Erythroblast (primary cell): ENCODE measurements around the gene UNC45A.
"Not testable (repeated sequence)": the region's sequence is repeated elsewhere in the genome, so short reads cannot be mapped to it uniquely, and the experiment has no call there.

Experiments used
- DNase-seq, 2 experiments: peaks; one replicate each; lab custom pipeline; 2025; lab: John Stamatoyannopoulos, UW
- GATA1 ChIP-seq: IDR thresholded peaks from 2 replicates; pipeline ENCODE4 v1.6.1; 2011; ENCODE audit warnings: low read depth, mild to moderate bottlenecking, control low read depth, low read length, moderate library complexity
- POLR2A ChIP-seq: IDR thresholded peaks from 2 replicates; pipeline ENCODE4 v1.6.1; 2011; ENCODE audit warnings: mild to moderate bottlenecking, low read length

Gene UNC45A

GRCh38 chr15:90895571-90896117 is 39.4 kb upstream of the UNC45A start:
- TF ChIP-seq POLR2A (no peak), GATA1 (no peak)
- peak; percentile 53 to 54 for DNase-seq

DNA sequence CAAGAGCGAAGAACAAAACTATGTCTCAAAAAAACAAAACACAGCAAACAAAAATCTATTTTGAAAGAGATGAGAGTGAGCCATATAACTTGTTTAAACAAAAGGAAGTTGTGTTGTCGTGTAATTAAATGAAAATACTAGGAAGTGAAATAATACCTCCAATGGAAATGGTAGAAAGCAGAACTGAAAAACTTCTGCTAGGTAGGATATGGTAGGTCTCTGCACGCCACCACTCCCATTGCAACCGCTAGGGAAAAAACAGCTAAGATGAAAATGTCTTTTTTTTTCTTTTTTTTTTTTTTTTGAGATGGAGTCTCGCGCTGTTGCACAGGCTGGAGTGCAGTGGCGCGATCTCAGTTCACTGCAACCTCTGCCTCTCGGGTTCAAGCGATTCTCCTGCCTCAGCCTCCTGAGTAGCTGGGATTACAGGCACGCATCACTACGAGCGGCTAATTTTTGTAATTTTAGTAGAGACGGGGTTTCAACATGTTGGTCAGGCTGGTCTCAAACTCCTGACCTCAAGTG is 37.9 kb upstream of the UNC45A start:
- DNase-seq: not testable (repeated sequence)

- peak; percentile 97 to 100 for DNase-seq
- no peak for TF ChIP-seq POLR2A
- peak; percentile 92 for TF ChIP-seq GATA1
Observed at GRCh38 chr15:90901175-90902039, 33.7 kb upstream of the UNC45A start.

GRCh38 chr15:90902040-90902839 is 32.8 kb upstream of the UNC45A start:
- peak; percentile 84 to 95 for DNase-seq
- no peak for TF ChIP-seq GATA1
- TF ChIP-seq POLR2A: peak; percentile 94

DNA sequence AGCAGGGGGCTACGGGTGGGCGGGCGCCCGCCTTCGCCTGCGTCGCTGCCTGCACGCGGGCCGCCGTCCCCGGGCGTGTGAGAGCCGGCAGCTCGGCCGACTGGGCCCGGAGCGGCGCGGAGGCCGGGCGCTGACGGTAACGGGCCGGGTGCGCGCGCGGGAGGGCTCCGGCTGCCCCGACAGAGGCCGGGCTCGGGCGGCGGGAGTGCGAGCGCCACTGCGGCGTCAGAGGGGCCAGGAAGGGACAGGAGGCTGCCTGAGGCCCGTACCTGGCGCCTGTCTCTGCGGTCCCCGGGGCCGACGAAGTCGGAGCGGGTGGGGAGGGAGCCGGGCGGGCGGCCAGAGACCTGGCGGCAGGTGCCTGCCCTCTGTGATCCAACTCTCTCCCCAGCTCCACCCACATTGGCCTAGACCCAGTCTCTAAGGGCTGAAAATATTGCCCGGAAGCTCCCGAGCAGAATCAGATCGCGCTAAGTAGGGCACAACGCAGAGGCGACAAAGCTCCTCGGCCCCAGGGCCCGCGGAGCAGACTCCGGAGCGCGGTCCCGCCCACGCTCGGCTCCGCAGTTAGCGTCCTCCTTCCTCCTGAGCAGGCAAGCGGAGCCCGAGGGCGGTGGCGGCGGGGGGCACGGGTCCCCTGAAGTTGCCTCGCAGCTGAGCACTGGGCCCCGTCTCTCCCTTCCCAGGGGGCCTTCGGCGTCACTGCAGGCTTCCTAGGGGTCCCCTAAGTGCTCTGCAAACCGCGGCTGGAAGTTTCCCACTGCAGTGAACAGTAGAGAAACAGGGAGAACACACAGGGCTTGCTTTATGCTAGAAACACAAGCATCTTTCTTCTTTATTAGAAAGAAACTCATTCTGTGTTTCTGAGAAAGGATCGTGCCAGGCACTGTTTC is 32.0 kb upstream of the UNC45A start, which contains the start of gene MAN2A2:
Gene MAN2A2, plus strand, starts transcription at position 463 of the 893 bp plus-strand sequence. CDS start 906 bp downstream, outside the sequence.
- peak; percentile 92 to 93 for DNase-seq

GRCh38 chr15:90903733-90904536 is 31.1 kb upstream of the UNC45A start:
- DNase-seq: peak; percentile 88
- TF ChIP-seq POLR2A (peak; percentile 45), GATA1 (no peak)

More for the DNA sequence above, 32.0 kb upstream of the UNC45A start, which contains the start of gene MAN2A2:
- TF ChIP-seq POLR2A: peak; percentile 95
- TF ChIP-seq GATA1: no peak

- no peak for DNase-seq
- TF ChIP-seq POLR2A: no peak
- TF ChIP-seq GATA1: no peak
Observed at GRCh38 chr15:90904746-90905145, 30.3 kb upstream of the UNC45A start.

GRCh38 chr15:90905306-90906180 is 29.5 kb upstream of the UNC45A start:
- TF ChIP-seq POLR2A: no peak
- TF ChIP-seq GATA1: no peak
- no peak for DNase-seq

DNA sequence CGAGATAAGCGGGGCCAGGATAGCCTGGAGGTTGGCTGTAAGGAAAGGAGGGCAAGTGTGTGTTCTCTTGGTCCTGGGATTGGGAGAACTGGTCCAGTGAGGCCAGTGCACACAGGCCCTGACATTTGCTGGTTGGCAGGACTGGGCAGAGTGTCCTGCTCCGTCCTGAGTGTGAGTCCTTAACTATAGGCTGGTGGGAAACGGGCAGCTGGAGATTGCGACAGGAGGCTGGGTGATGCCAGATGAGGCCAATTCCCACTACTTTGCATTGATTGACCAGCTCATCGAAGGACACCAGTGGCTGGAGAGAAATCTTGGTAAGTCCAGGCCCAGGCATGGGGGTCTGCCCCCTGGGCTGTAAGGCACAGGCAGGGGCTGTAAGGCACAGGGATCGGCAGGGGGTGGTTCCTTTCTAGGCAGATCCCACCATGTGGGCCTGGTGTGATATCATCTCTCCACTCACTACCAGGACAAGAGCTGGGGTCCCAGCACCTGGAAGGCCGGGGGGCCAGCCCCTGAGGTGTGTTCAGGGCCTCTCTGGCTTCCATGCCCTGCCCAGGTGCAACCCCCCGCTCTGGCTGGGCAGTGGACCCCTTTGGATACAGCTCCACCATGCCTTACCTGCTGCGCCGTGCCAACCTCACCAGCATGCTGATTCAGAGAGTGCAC is 28.8 kb upstream of the UNC45A start:
- DNase-seq: no peak
- TF ChIP-seq POLR2A: no peak
- no peak for TF ChIP-seq GATA1

DNA sequence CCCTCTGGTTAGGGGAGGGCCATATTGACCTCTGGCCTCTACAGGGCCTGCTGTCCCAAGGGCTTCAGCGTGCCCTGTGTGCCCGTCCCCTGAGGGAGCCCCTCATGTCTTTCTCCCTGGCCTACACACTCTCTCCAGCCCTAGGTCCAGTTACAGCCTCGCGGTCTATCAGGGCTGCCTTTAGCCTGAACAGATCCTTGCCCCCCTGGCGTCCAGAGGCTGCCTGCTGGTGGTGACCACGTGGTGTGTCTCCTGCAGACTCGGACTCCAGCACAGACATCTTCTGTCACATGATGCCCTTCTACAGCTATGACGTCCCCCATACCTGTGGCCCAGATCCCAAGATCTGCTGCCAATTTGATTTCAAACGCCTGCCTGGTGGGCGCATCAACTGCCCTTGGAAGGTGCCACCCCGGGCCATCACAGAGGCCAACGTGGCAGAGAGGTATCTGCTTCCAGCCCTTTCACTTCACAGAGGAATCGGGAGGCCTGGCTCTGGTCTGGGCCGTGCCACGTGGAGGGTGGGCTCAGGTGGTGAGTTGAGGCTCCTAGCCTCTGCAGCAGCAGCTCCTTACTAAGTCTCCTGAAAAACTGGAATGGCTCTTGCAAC is 27.9 kb upstream of the UNC45A start:
- DNase-seq: no peak
- no peak for TF ChIP-seq POLR2A
- no peak for TF ChIP-seq GATA1
